ENCODE measurements around the gene PTS. TPM values are rescaled to one million over a fixed set of nuclear protein-coding genes. Genes with fewer than 3 reads are reported as not detected.

PTS gene
- total and polyA plus RNA-seq, 2 donors from 2014 or later, result 40.6 to 76.4 TPM

- Histone ChIP-seq H3K4me3 (ENCODE audit: low read length in 3 of 3) (no peak overlapping the region), H3K4me1 (ENCODE audit: control insufficient read depth in 2 of 3, insufficient read depth in 2 of 3, low read depth in 1 of 3, low read length in 3 of 3) (peaks cover 0 to 7% (median 4%) of the 10 kb centered on the region in 3 donors), H3K27ac (ENCODE audit: low read depth in 2 of 2, low read length in 2 of 2) (no peak overlapping the region), H3K9ac (ENCODE audit: low read length in 3 of 3) (no peak overlapping the region), H3K27me3 (ENCODE audit: control insufficient read depth, insufficient read depth, low read length) (no peaks in the 10 kb centered on the region), H3K36me3 (ENCODE audit: control insufficient read depth in 2 of 3, insufficient read depth in 3 of 3, low read length in 3 of 3) (no peaks in the 10 kb centered on the region), H3K9me3 (ENCODE audit: control insufficient read depth in 2 of 3, insufficient read depth in 1 of 3, low read length in 3 of 3) (no peaks in the 10 kb centered on the region)
- intact Hi-C loops (cut with DNase I), result no loop called here
- TF ChIP-seq CTCF (IDR thresholded peaks at IDR 0.05; ENCODE audit: borderline replicate concordance, extremely low read depth, insufficient read depth), result no peak
- DNase-seq (peak in 1 of 5 donors; percentile 61), FAIRE-seq (no peak)
Measured at GRCh38 chr11:112222303-112222702, 3.9 kb upstream of the PTS start.

GRCh38 chr11:112223121-112223520 is 3.1 kb upstream of the PTS start:
- no peak for FAIRE-seq
- Histone ChIP-seq H3K27ac (ENCODE audit: low read depth in 2 of 2, low read length in 2 of 2) (no peak overlapping the region), H3K36me3 (ENCODE audit: control insufficient read depth in 2 of 3, insufficient read depth in 3 of 3, low read length in 3 of 3) (no peaks in the 10 kb centered on the region), H3K27me3 (ENCODE audit: control insufficient read depth, insufficient read depth, low read length) (no peaks in the 10 kb centered on the region), H3K4me1 (ENCODE audit: control insufficient read depth in 2 of 3, insufficient read depth in 2 of 3, low read depth in 1 of 3, low read length in 3 of 3) (peaks cover 0 to 7% (median 7%) of the 10 kb centered on the region in 3 donors), H3K9ac (ENCODE audit: low read length in 3 of 3) (no peak overlapping the region), H3K4me3 (ENCODE audit: low read length in 3 of 3) (no peak overlapping the region), H3K9me3 (ENCODE audit: control insufficient read depth in 2 of 3, insufficient read depth in 1 of 3, low read length in 3 of 3) (no peaks in the 10 kb centered on the region)
- intact Hi-C loops (cut with DNase I), result no loop called here
- no peak for TF ChIP-seq CTCF (IDR thresholded peaks at IDR 0.05; ENCODE audit: borderline replicate concordance, extremely low read depth, insufficient read depth)
- no peak for DNase-seq

- Histone ChIP-seq H3K4me3 (ENCODE audit: low read length in 3 of 3) (no peak overlapping the region), H3K36me3 (ENCODE audit: control insufficient read depth in 2 of 3, insufficient read depth in 3 of 3, low read length in 3 of 3) (peaks cover 0 to 4% (median 0%) of the 10 kb centered on the region in 3 donors), H3K4me1 (ENCODE audit: control insufficient read depth in 2 of 3, insufficient read depth in 2 of 3, low read depth in 1 of 3, low read length in 3 of 3) (peaks cover 0 to 7% (median 7%) of the 10 kb centered on the region in 3 donors), H3K27me3 (ENCODE audit: control insufficient read depth, insufficient read depth, low read length) (no peaks in the 10 kb centered on the region), H3K9ac (ENCODE audit: low read length in 3 of 3) (no peak overlapping the region), H3K9me3 (ENCODE audit: control insufficient read depth in 2 of 3, insufficient read depth in 1 of 3, low read length in 3 of 3) (no peaks in the 10 kb centered on the region), H3K27ac (ENCODE audit: low read depth in 2 of 2, low read length in 2 of 2) (no peak overlapping the region)
- intact Hi-C loops (cut with DNase I), result no loop called here
- DNase-seq (no peak), FAIRE-seq (no peak)
- no peak for TF ChIP-seq CTCF (IDR thresholded peaks at IDR 0.05; ENCODE audit: borderline replicate concordance, extremely low read depth, insufficient read depth)
Measured at GRCh38 chr11:112223754-112224532, 2.3 kb upstream of the PTS start.
